H54 (cell line): ENCODE results near the gene SLC25A22.

ENCODE experiments used
- DNase-seq: peaks from one replicate; pipeline ENCODE4 v3.0.0; 2011; ENCODE audit warnings: low spot score, mixed read lengths; ENCODE audit not compliant: insufficient read length
- FAIRE-seq: peaks from 3 replicates; lab custom pipeline; 2011; peaks lifted over from hg19 to GRCh38; lab: Jason Lieb, UNC
- POLR2A ChIP-seq: IDR thresholded peaks from 2 replicates; pipeline ENCODE4 v1.6.1; 2011; ENCODE audit warnings: low read depth, mild to moderate bottlenecking, low read length

SLC25A22 gene

DNA sequence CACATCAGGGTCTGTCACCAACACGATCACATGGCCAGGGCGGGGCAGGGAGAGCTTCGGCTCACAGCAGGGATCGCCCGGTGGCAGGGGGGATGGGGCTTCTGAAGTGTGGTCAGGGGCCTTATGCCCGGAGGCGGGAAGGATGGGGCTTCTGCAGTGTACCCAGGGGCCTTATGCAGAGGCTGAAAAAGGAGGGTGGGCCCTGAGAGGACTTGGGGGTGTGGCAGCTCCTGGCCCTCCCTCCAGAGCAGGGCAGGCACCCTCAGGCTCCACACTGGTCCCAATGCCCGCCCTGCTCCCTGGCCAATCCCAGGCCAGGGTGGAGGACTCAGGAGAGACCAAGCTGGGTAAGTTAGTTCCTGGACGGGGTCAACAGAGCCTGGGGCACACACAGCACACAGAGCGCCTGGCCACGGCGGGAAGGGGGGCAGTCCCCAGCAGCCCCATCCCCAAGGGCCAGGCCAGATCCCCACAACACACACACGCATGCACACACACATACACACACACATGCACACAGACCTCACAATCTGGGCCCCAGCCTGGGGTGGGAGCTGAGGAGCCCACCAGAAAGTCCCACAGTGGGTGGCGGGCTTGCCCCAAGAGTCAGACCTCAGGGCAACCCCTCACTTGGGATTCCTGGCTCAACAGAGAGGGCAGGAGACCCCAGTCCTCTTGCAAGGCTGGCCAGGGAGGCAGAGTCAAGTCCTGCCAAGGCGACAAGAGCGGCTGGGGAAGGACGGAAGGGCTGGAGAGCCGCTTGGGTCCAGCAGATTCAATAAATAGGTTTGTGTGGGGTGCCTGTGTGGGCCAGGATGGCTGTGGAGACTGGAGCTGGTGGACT lies 7.1 kb downstream of the SLC25A22 start:
- DNase-seq (peak; percentile 90), FAIRE-seq (no peak)
- 0 out of 2 replicates have a peak, but pooled peaks have one; percentile 17 for TF ChIP-seq POLR2A

DNA sequence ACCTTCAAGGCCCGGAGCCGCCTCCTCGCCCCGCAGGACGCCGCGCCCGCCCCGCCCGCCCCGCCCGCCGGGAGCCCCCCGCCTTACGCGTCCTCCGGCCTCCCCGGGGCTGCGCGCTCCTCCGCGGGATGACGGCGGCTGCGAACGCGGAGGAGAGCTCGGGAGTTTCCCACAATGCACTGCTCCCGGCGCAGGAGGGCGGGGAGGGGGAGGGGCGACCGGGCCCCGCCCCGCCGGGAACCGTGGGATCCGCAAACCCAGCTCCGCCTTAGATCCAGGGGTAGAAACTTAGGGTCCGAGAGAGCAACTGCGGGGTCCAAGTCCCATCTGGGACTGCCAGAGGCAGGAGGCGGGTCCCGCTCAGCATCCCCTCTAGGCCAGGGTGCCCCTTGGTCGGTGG lies 8.1 kb downstream of the SLC25A22 start, which contains the start of gene CEND1:
TSS of gene CEND1 (minus strand) at position 148 of the 400 bp plus-strand sequence. CDS start 1,514 bp downstream, outside the sequence.
- no peak for DNase-seq
- no peak for FAIRE-seq
- no peak for TF ChIP-seq POLR2A

DNA sequence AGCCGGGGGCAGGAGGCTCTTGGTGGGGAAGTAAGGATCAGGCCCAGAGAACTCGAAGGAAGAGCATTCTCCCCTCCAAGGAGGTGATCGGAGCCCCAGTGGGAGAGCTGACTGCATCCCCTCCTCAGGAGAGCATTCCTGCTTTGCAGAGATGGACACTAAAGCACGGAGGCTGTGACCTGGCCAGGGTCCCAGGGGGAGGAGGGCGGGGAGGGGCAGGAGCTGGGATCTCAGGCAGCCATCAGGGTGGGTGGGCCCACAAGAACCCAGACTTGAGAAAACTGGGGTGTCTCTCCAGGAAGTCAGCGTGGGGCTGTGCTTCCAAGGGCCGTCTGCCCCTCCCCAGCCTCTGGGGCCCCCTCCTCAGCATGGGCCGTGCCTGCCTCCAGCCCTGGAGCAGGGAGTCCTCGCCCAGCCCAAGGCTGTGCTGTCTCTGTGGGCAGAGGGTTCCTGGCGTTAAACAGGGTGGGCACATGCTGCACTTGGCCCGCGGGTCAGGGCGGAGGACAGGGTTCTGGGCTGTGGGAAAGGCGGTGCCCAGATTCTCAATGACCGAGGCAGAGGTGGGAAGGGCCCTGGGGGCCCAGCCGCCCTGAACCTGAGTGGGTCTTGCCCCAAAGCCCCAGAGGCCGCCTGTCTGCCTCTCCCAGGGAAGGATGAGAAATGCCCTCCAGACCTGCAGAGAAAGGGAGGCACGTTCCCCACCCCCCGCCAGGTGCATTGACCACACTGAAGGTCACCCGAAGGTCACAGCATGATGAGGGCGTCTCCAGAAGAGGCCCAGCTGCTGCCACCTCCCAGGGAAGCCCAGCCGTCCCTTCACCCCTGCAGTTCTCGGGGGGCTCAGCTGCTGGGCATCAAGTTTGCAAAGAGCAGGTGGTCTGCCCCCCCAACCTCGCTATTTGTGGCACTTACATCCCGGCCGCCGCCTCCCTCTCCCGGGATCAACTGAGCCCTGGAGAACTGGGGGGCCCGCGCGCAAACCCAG lies 8.8 kb downstream of the SLC25A22 start:
- DNase-seq, result no peak
- FAIRE-seq, result no peak
- no peak for TF ChIP-seq POLR2A

DNA sequence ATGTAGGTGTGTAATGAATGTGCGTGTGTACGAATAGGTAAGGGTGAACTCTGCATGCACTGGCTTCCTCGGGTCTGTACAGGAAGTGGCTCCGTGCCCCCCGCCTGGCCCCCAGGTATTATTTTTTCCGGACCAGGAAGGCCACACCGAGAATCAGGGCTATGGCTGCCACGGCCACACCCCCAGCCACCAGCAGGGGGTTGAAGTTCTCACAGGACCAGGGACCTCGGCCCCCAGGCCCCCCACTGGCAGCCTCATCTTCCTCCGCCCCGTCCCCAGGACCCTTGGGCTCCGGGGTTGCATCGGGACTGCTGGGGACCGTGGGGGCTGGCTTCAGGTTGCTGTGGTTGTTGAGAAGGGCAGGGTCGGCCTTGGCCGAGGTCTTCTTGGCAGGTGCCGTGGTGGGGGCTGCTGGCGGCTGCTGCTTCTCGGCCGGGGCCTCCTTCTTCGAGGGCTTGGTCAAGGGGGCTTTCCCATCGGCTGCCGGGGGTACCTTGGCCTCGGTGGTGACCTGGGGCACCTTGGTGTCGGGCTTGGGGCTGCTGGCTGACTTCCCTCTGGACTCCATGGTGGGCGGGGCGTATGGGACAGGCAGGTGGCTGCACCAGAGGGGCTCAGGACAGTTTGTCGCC lies 10.0 kb downstream of the SLC25A22 start:
- TF ChIP-seq POLR2A, result no peak
- FAIRE-seq (no peak), DNase-seq (no peak)

DNA sequence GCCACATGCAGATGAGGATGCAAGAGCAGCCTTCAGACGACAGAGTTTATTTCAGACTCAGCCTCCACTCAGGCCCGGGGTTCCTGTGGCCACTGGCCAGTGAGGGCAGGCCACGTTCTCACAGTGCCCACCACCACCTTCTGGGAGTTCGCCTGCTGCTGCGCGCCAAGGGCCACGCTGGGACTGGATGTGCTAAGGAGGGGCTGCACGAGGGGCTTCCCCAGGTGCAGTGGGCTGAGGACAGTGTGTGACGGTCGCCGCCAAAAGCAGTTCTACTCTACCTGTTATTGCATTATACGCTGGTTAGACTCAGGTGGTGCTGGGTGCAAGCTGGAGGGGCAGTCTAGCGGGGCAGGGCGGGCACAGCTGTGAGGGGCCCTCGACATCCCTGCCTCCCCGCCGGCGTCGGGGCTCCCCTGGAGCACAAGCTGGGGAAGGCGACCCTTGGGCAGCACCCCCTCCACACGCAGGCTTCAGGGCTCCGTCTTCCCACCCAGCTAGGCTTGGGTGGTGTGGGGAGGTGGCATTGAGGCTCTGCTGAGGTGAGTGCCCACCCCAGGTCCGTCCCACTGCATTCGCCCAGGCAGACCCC lies 10.9 kb downstream of the SLC25A22 start:
- FAIRE-seq (no peak), DNase-seq (no peak)
- TF ChIP-seq POLR2A, result 0 out of 2 replicates have a peak, but pooled peaks have one; percentile 8

DNA sequence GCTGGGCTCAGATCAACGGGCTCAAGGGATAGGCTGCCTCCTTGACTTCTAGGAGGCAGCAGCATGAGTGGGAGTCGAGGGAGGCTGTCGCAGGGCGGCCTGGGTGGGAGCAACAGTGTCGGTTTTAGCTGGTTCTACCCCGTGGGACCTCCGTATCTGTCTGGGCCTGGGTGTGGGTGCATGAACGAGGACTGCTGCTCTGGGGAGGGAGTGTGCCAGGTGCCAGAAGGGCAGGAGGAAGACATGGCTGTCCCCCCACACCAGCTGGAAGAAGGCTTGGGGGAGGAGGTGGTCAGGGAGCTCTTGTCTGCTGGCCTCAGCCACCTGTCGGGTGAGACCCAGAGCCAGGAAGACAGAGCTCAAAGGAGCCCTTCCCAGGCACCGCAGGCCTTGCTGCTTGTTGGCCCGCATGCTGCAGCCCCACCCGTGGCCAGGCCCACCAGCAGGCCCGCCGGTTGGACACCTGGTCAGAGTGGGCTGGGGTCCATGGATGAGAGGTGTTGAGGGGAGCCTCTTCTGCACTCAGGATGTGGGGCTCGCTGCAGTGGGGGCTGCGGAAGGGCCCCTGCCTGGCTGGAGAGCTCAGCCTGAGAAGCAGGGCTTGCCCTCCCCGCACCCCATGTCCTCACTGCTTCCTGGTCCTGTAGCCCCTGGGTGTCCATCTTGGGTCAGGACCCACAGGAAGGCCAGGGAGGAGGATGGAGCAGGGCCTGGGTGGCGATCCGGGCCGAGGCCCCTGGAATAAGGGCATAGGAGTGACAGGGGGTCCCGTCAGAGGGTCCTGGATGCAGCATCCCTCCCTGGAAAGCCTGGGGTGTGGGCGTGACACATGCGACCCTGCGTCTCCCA lies 11.6 kb downstream of the SLC25A22 start:
- no peak for FAIRE-seq
- no peak for TF ChIP-seq POLR2A
- no peak for DNase-seq

DNA sequence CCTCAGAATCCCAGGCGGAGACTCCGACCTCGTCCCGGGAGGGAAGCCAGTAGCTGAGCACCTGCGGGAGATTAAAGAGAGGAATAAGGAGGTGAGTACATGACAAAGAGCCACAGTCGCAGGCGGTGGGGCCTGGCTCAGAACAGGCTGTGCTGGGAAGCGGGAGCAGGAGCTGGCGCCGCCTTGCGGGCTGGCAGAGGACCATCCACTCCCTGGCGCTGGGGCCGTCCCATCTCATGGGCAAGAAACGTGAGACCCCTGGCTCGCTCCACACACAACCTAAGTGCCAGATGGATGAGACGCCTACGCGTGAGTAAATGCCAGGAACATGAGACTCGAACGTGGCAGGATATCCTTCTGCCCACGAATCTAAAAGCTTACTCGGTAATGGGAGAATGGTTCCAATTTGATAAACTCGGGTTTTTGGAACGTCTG lies 14.5 kb downstream of the SLC25A22 start:
- TF ChIP-seq POLR2A, result no peak
- no peak for FAIRE-seq

DNA sequence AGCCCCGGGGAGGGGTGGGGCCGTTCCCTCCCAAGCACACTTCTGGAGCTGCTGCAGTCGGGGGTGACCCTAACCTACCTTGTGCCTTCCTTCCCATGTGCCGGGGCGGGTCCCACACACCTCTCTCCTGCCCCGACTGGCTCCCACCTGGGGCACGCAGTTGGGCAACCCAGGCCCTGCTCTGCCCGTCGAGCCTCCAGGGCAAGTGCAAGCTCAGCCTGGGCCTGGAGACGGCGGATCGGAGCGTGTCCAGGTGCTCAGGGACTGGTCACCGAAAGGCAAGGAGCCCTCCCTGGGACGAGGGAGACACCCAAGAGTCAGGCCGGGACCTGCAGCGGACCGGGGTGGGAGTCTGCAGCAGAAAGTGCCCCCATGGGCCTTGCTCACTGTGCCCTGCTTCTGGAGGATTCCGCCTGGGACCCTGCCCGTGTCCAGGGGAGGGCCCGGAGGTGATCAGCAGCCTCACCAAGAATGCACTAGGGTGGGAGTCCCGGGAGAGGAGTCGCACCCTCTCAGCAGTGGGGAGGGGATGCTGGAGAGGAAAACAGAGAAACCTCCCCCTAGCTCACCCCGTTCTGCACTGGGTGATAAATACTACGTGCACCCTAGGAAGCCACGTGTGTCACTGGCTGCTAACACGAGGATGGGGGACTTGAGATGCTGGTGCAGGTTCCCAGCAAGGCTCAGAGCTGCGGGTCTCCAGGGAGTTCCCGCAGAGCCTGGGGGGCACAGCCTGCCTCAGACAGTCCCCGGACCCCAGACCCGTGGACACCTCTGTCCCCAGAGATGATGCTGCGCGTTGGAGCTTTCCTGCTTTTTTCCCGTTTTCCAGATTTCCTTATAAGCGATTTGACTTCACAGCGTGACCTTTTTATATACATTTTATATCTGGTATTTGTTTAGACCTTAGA lies 15.6 kb downstream of the SLC25A22 start:
- FAIRE-seq, result no peak
- no peak for TF ChIP-seq POLR2A
- no peak for DNase-seq

More for the DNA sequence above, 14.5 kb downstream of the SLC25A22 start:
- no peak for DNase-seq

DNA sequence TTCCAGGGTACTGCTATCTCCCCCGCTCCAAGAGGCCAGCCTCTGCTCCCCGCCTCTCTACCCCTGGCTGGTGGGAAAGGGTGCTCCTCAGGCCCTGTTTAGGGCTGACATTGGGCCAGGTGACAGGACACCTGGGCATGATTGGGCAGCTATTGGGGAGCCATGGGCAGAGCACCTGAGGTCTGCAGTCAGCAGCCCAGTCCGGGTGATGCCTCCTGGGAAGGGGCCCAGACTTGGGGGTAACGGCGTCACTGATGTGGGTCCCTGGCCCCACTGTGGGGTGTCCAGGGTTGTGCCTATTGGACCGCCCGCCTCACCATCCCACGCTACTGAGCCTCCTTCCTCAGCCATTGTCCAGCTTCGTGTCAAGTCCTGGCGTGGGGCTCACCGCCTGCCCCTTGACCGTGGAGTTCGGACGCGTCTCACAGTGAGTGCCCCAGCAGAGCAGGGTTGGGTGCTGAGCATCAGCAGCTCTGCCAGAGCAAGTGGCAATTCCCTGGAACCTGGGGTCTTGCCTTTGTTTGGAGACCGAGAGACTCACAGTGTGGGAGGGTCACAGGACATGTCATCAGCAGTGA lies 18.0 kb downstream of the SLC25A22 start:
- DNase-seq, result no peak
- FAIRE-seq, result no peak
- no peak for TF ChIP-seq POLR2A

DNA sequence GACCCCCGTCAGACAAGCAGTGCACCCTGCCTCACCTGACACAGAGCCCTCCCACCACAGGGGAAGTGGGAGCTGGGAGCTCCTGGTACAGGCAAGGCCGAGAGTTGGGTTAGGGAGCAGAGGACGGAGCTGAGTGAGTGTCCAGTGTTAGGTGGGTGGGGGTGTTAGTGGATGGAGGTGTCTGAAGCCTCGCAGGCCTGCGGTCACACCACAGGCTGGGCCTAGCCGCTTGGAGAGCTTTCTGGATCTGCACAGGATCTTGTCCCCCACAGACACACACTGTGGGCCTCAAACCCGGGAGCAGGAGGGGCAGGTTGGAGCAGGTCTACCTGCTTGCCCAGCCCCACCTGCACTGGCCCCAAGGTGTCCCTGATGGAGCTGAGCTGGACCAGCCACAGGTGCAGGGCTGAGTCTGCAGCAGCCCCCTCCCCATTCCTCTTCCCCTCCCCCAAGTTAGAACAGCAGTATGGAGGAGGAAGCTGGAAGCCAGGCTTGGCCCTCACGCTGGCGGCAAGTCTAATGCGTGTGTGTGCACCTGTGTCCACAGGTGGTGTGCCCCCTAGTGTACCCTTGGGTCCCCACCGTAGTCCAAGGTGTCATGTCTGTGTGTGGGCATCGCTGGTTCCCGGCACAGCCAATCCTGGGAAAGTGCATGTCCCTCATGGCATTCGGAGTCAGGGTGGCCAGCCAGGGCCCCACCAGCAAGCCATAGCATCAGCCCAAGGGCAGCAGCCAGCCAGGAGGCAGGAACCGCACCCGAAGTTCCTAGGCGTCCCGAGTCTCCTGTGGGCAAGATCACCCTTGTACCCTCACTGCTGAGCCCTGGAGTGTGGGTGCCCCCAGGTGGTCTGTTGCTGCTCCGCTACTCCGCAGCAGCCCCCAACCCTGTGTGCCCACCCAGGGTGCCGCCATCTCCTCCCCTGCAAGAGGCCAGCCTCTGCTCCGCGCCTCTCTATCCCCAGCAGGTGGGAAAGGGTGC lies 18.8 kb downstream of the SLC25A22 start:
- no peak for FAIRE-seq
- DNase-seq, result no peak
- TF ChIP-seq POLR2A, result no peak
